TTC549 (cell line): Measurements from ENCODE around the gene CLCN7.
"Not testable (repeated sequence)": the region's sequence is repeated elsewhere in the genome, so short reads cannot be mapped to it uniquely, and the experiment has no call there.

Experiments used
- FAIRE-seq: peaks from 2 replicates; lab custom pipeline; 2012; peaks lifted over from hg19 to GRCh38; lab: Jason Lieb, UNC

CLCN7 gene

GRCh38 chr16:1445518-1446203, 29.2 kb downstream of the CLCN7 start:
- no peak for FAIRE-seq

GRCh38 chr16:1444730-1445517, 29.9 kb downstream of the CLCN7 start:
- no peak for FAIRE-seq

GRCh38 chr16:1443980-1444729, 30.7 kb downstream of the CLCN7 start, which contains the start of gene CCDC154:
Gene CCDC154 (minus strand): TSS chr16:1444556. CDS start chr16:1444322, 234 bp downstream.
- no peak for FAIRE-seq

GRCh38 chr16:1443403-1443973, 31.3 kb downstream of the CLCN7 start:
- FAIRE-seq: no peak

GRCh38 chr16:1442697-1443096, 32.1 kb downstream of the CLCN7 start:
- no peak for FAIRE-seq

- no peak for FAIRE-seq
Observed at GRCh38 chr16:1441391-1441829, 33.4 kb downstream of the CLCN7 start.

GRCh38 chr16:1439699-1440074, 35.1 kb downstream of the CLCN7 start:
- FAIRE-seq: not testable (repeated sequence)

- no peak for FAIRE-seq
Observed at GRCh38 chr16:1439058-1439698, 35.6 kb downstream of the CLCN7 start.

GRCh38 chr16:1438229-1439057, 36.4 kb downstream of the CLCN7 start:
- FAIRE-seq: no peak

- FAIRE-seq: no peak
Observed at GRCh38 chr16:1437606-1438005, 37.2 kb downstream of the CLCN7 start.

GRCh38 chr16:1436731-1437355, 38.0 kb downstream of the CLCN7 start:
- no peak for FAIRE-seq

- no peak for FAIRE-seq
Observed at GRCh38 chr16:1435921-1436697, 38.7 kb downstream of the CLCN7 start.

GRCh38 chr16:1434644-1435592, 39.9 kb downstream of the CLCN7 start:
- no peak for FAIRE-seq

GRCh38 chr16:1433756-1434155, 41.1 kb downstream of the CLCN7 start:
- no peak for FAIRE-seq

GRCh38 chr16:1433263-1433560, 41.6 kb downstream of the CLCN7 start:
- no peak for FAIRE-seq

- no peak for FAIRE-seq
Observed at GRCh38 chr16:1432388-1433262, 42.2 kb downstream of the CLCN7 start.

GRCh38 chr16:1431497-1432270, 43.1 kb downstream of the CLCN7 start:
- FAIRE-seq: no peak
